Right lobe of liver (tissue), 4 donors: Measurements from ENCODE around the gene TRPC1.

ENCODE experiments used
- POLR2A ChIP-seq: fragments of 450-650 bp; IDR thresholded peaks from one replicate; pipeline ENCODE4 v1.6.1; 2017; ENCODE audit warnings: antibody characterized with exemption, mild to moderate bottlenecking
- TF ChIP-seq, protein P1 (sequence below), 4 donors: fragments of 200-600 bp in 3 of 4; fragments of 450-650 bp in 1 of 4; IDR thresholded peaks; one replicate each; pipeline versions ENCODE4 v1.5.1 to v1.8.0; 2016 to 2022; ENCODE audit warnings: antibody characterized with exemption in 4 of 4, mild to moderate bottlenecking in 2 of 4
- donor health status: DM: no; HTN: no; CAD: no.
- donor health status: DM: no; HTN: no; CAD: no.
- donor health status: DM: no; HTN: yes; CAD: no.

DNA sequence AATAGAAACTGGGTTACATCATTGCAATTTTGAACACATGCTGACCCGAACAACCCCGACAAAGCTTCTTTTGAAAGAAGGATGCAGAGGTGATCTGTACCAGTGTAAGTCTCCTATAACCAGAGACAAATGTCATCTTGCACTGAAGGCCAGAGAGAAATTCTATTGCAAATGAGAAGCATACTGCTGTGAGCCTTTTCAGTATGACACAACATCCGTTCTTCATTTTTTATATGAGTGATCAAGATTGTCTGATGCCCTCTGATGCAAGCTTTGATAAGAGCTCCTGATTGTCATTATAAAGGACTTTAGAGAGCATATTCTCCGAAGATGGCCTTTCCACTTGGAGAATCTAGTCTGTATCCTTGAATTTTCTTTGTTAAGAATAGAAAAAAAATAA is 128.2 kb downstream of the TRPC1 start:
- TF ChIP-seq, protein P1, sequence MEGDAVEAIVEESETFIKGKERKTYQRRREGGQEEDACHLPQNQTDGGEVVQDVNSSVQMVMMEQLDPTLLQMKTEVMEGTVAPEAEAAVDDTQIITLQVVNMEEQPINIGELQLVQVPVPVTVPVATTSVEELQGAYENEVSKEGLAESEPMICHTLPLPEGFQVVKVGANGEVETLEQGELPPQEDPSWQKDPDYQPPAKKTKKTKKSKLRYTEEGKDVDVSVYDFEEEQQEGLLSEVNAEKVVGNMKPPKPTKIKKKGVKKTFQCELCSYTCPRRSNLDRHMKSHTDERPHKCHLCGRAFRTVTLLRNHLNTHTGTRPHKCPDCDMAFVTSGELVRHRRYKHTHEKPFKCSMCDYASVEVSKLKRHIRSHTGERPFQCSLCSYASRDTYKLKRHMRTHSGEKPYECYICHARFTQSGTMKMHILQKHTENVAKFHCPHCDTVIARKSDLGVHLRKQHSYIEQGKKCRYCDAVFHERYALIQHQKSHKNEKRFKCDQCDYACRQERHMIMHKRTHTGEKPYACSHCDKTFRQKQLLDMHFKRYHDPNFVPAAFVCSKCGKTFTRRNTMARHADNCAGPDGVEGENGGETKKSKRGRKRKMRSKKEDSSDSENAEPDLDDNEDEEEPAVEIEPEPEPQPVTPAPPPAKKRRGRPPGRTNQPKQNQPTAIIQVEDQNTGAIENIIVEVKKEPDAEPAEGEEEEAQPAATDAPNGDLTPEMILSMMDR (IDR thresholded peaks at IDR 0.05), result no peak
- TF ChIP-seq POLR2A, result no peak
